Amygdala (tissue), 56 donors: ENCODE results near the gene BPIFA2.
A peak's percentile ranks its signal among the peaks of the same experiment; 100 is the strongest.

ENCODE experiments used
- DNase-seq, 56 donors: peaks; one replicate each; lab custom pipeline; 2025; lab: John Stamatoyannopoulos, UW

Gene BPIFA2

GRCh38 chr20:33191955-33192354, 24.0 kb downstream of the BPIFA2 start:
- no peak for DNase-seq

GRCh38 chr20:33192912-33193501, 25.0 kb downstream of the BPIFA2 start:
- no peak for DNase-seq

- no peak for DNase-seq
Observed at GRCh38 chr20:33199026-33199425, 31.1 kb downstream of the BPIFA2 start.

- no peak for DNase-seq
Observed at GRCh38 chr20:33202451-33202850, 34.5 kb downstream of the BPIFA2 start.

- DNase-seq, result no peak
Observed at GRCh38 chr20:33203444-33203843, 35.5 kb downstream of the BPIFA2 start.

GRCh38 chr20:33209789-33210188, 41.8 kb downstream of the BPIFA2 start:
- DNase-seq, result peak in 32 of 56 donors; percentile 0 to 56 (median 20)

GRCh38 chr20:33210371-33210770, 42.4 kb downstream of the BPIFA2 start:
- no peak for DNase-seq

- peak in 13 of 56 donors; percentile 1 to 33 (median 3) for DNase-seq
Observed at GRCh38 chr20:33211817-33212424, 44.0 kb downstream of the BPIFA2 start.

GRCh38 chr20:33217052-33217451, 49.1 kb downstream of the BPIFA2 start, which contains the start of gene BPIFA3:
TSS of gene BPIFA3 (plus strand) at chr20:33217352. CDS start at chr20:33217537, 185 bp downstream.
- DNase-seq, result no peak

GRCh38 chr20:33224399-33224798, 56.4 kb downstream of the BPIFA2 start:
- DNase-seq, result no peak

GRCh38 chr20:33229843-33230242, 61.9 kb downstream of the BPIFA2 start:
- DNase-seq, result no peak
